Measurements from ENCODE around the gene IMP4. TPM values are rescaled to one million over a fixed set of nuclear protein-coding genes. Genes with fewer than 3 reads are reported as not detected.

IMP4 gene
- total and polyA plus RNA-seq, 2 donors, result 47.4 to 47.5 TPM

DNA sequence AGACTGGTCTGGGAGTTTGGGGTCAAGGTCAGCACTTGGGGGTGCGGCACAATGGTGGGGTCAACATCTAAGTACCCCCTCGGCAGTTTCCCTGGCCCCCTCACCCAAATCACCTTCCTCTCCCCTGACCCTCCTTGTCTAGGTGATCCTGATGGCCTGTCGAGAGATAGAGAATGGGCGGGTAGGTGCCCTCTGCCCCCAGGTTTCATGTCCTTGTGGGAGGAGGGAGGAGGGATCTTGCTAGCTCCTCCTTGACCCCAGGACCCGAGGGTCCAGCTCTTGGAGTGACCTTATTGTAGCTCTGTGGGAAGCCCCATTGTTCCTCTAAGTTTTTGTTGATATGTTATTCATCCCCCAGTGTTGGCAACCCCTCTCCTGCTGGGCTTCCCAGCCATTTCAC, 16.8 kb downstream of the IMP4 start:
- 94% methylated on average over 5 of the region's 5 CpGs for WGBS
- Histone ChIP-seq H3K27ac (ENCODE audit: low read depth in 1 of 2, low read length in 1 of 2) (no peak overlapping the region), H3K36me3 (ENCODE audit: control insufficient read depth in 2 of 2, insufficient read depth in 2 of 2, low read length in 1 of 2) (no peaks in the 10 kb centered on the region), H3K4me3 (ENCODE audit: low read length in 2 of 2) (no peak overlapping the region), H3K27me3 (ENCODE audit: control insufficient read depth in 2 of 2, insufficient read depth in 1 of 2, low read length in 1 of 2) (peaks cover 16 to 51% of the 10 kb centered on the region in 2 donors), H3K9me3 (ENCODE audit: control insufficient read depth in 2 of 2, insufficient read depth in 1 of 2, low read length in 1 of 2) (no peaks in the 10 kb centered on the region), H3K4me1 (ENCODE audit: control insufficient read depth in 2 of 2, insufficient read depth in 2 of 2, low read length in 2 of 2) (peaks cover 0 to 6% of the 10 kb centered on the region in 2 donors)
- no peak for DNase-seq (ENCODE audit: low read depth in 6 of 9, low spot score in 9 of 9)

GRCh38 chr2:130363479-130363878, 20.8 kb downstream of the IMP4 start:
- H3K9me3 ChIP-seq (ENCODE audit: control insufficient read depth in 2 of 2, insufficient read depth in 1 of 2, low read length in 1 of 2), result no peaks in the 10 kb centered on the region
- no peak for DNase-seq (ENCODE audit: low read depth in 6 of 9, low spot score in 9 of 9)
- no peak overlapping the region for H3K4me3 ChIP-seq (ENCODE audit: low read length in 2 of 2)
- H3K4me1 ChIP-seq (ENCODE audit: control insufficient read depth in 2 of 2, insufficient read depth in 2 of 2, low read length in 2 of 2), result no peaks in the 10 kb centered on the region
- H3K36me3 ChIP-seq (ENCODE audit: control insufficient read depth in 2 of 2, insufficient read depth in 2 of 2, low read length in 1 of 2), result no peaks in the 10 kb centered on the region
- H3K27me3 ChIP-seq (ENCODE audit: control insufficient read depth in 2 of 2, insufficient read depth in 1 of 2, low read length in 1 of 2), result peaks cover 2 to 18% of the 10 kb centered on the region in 2 donors
- H3K27ac ChIP-seq (ENCODE audit: low read depth in 1 of 2, low read length in 1 of 2), result no peak overlapping the region

DNA sequence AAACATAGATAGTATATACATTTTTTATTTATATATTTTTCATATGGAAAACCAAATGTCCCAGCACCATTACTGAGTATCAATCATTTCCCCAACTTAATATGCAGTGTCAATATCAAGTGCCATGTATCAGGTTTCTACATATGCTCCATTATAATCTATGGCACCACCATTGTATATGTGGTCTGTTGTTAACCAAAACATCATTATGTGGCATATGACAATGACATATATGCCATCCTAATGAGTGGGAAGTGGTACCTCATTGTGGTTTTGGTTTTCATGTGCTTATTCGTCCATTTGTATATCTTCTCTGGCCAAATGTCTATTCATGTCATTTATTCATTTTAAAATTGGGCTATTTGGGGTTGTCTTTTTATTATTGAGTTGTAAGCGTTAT, 22.4 kb downstream of the IMP4 start:
- WGBS, result 68% methylated on average over 2 of the region's 2 CpGs
- Histone ChIP-seq H3K4me1 (ENCODE audit: control insufficient read depth in 2 of 2, insufficient read depth in 2 of 2, low read length in 2 of 2) (peaks cover under 1 to 3% of the 10 kb centered on the region in 2 donors), H3K27ac (ENCODE audit: low read depth in 1 of 2, low read length in 1 of 2) (no peak overlapping the region), H3K9me3 (ENCODE audit: control insufficient read depth in 2 of 2, insufficient read depth in 1 of 2, low read length in 1 of 2) (no peaks in the 10 kb centered on the region), H3K36me3 (ENCODE audit: control insufficient read depth in 2 of 2, insufficient read depth in 2 of 2, low read length in 1 of 2) (no peaks in the 10 kb centered on the region), H3K27me3 (ENCODE audit: control insufficient read depth in 2 of 2, insufficient read depth in 1 of 2, low read length in 1 of 2) (peaks cover 2 to 7% of the 10 kb centered on the region in 2 donors), H3K4me3 (ENCODE audit: low read length in 2 of 2) (no peak overlapping the region)
- no peak for DNase-seq (ENCODE audit: low read depth in 6 of 9, low spot score in 9 of 9)

GRCh38 chr2:130365963-130366362, 23.3 kb downstream of the IMP4 start:
- Histone ChIP-seq H3K36me3 (ENCODE audit: control insufficient read depth in 2 of 2, insufficient read depth in 2 of 2, low read length in 1 of 2) (no peaks in the 10 kb centered on the region), H3K27ac (ENCODE audit: low read depth in 1 of 2, low read length in 1 of 2) (no peak overlapping the region), H3K9me3 (ENCODE audit: control insufficient read depth in 2 of 2, insufficient read depth in 1 of 2, low read length in 1 of 2) (peaks cover 0 to 1% of the 10 kb centered on the region in 2 donors), H3K27me3 (ENCODE audit: control insufficient read depth in 2 of 2, insufficient read depth in 1 of 2, low read length in 1 of 2) (peaks cover 2 to 5% of the 10 kb centered on the region in 2 donors), H3K4me1 (ENCODE audit: control insufficient read depth in 2 of 2, insufficient read depth in 2 of 2, low read length in 2 of 2) (peaks cover 9 to 11% of the 10 kb centered on the region in 2 donors), H3K4me3 (ENCODE audit: low read length in 2 of 2) (no peak overlapping the region)
- 96% methylated on average over 2 of the region's 2 CpGs for WGBS
- DNase-seq (ENCODE audit: low read depth in 6 of 9, low spot score in 9 of 9), result no peak

DNA sequence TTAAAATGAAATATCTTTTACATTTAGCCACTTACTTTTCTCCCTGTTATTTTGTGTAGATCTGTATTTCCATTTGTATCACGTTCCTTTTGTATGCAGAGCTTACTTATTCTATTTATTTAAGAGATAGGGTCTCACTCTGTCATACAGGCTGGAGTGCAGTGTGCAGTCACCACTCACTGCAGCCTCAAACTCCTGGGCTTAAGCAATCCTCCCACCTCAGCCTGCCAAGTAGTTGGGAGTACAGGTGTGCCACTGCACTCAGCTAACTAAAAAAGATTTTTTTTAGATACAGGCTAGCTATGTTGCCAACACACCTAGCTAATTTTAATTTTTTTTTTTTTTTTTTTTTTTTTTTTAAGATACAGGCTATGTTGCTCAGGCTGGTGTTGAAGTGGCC, 24.0 kb downstream of the IMP4 start:
- no peak for DNase-seq (ENCODE audit: low read depth in 6 of 9, low spot score in 9 of 9)
- H3K27me3 ChIP-seq (ENCODE audit: control insufficient read depth in 2 of 2, insufficient read depth in 1 of 2, low read length in 1 of 2), result peaks cover 2 to 5% of the 10 kb centered on the region in 2 donors
- WGBS, result 88% methylated on average over 1 of the region's 1 CpG
- no peak overlapping the region for H3K4me3 ChIP-seq (ENCODE audit: low read length in 2 of 2)
- H3K36me3 ChIP-seq (ENCODE audit: control insufficient read depth in 2 of 2, insufficient read depth in 2 of 2, low read length in 1 of 2), result no peaks in the 10 kb centered on the region
- peaks cover 10 to 19% of the 10 kb centered on the region in 2 donors for H3K4me1 ChIP-seq (ENCODE audit: control insufficient read depth in 2 of 2, insufficient read depth in 2 of 2, low read length in 2 of 2)
- no peak overlapping the region for H3K27ac ChIP-seq (ENCODE audit: low read depth in 1 of 2, low read length in 1 of 2)
- H3K9me3 ChIP-seq (ENCODE audit: control insufficient read depth in 2 of 2, insufficient read depth in 1 of 2, low read length in 1 of 2), result peaks cover 0 to 3% of the 10 kb centered on the region in 2 donors

DNA sequence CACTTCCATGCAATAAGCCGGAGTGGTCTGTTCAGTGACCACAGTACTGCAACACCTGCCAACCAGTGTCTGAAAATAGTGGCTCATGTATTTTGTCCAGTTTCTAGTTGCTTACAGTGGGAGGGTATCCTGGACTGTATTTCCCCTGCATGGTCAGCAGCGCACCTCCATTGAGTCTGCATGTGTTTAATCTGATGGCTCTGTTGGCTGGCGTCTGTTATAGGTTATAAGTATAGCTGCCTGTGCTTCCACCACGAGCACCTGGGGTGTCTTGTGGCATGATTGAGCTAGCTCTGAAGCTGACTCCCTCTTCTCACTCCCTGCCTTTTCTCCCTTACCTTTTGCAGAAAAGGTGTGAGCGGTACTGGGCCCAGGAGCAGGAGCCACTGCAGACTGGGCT, 26.1 kb downstream of the IMP4 start:
- 94% methylated on average over 5 of the region's 5 CpGs for WGBS
- Histone ChIP-seq H3K4me1 (ENCODE audit: control insufficient read depth in 2 of 2, insufficient read depth in 2 of 2, low read length in 2 of 2) (peaks cover 14 to 31% of the 10 kb centered on the region in 2 donors), H3K27me3 (ENCODE audit: control insufficient read depth in 2 of 2, insufficient read depth in 1 of 2, low read length in 1 of 2) (peaks cover 2 to 5% of the 10 kb centered on the region in 2 donors), H3K4me3 (ENCODE audit: low read length in 2 of 2) (no peak overlapping the region), H3K9me3 (ENCODE audit: control insufficient read depth in 2 of 2, insufficient read depth in 1 of 2, low read length in 1 of 2) (peaks cover 0 to 3% of the 10 kb centered on the region in 2 donors), H3K27ac (ENCODE audit: low read depth in 1 of 2, low read length in 1 of 2) (no peak overlapping the region), H3K36me3 (ENCODE audit: control insufficient read depth in 2 of 2, insufficient read depth in 2 of 2, low read length in 1 of 2) (no peaks in the 10 kb centered on the region)
- DNase-seq (ENCODE audit: low read depth in 6 of 9, low spot score in 9 of 9), result no peak

- DNase-seq (ENCODE audit: low read depth in 6 of 9, low spot score in 9 of 9), result no peak
- Histone ChIP-seq H3K27ac (ENCODE audit: low read depth in 1 of 2, low read length in 1 of 2) (no peak overlapping the region), H3K4me3 (ENCODE audit: low read length in 2 of 2) (no peak overlapping the region), H3K9me3 (ENCODE audit: control insufficient read depth in 2 of 2, insufficient read depth in 1 of 2, low read length in 1 of 2) (peaks cover 0 to 3% of the 10 kb centered on the region in 2 donors), H3K4me1 (ENCODE audit: control insufficient read depth in 2 of 2, insufficient read depth in 2 of 2, low read length in 2 of 2) (peaks cover 14 to 31% of the 10 kb centered on the region in 2 donors), H3K36me3 (ENCODE audit: control insufficient read depth in 2 of 2, insufficient read depth in 2 of 2, low read length in 1 of 2) (no peaks in the 10 kb centered on the region), H3K27me3 (ENCODE audit: control insufficient read depth in 2 of 2, insufficient read depth in 1 of 2, low read length in 1 of 2) (peaks cover 2 to 5% of the 10 kb centered on the region in 2 donors)
These were observed 26.7 kb downstream of the IMP4 start for GRCh38 chr2:130369311-130369964.

DNA sequence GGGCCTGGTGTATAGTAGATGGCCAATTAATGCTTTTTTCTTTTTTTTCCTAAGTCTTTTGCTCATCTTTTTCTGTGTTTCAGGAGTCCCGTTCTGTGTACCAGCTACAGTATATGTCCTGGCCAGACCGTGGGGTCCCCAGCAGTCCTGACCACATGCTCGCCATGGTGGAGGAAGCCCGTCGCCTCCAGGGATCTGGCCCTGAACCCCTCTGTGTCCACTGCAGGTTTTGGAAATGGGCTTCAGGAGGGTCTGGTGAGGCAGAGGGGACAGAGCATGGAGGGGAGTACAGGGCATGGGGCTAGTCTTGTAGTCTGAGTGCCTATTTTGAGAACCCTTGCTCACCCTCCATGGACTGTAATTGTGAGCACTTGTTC, 27.3 kb downstream of the IMP4 start:
- Histone ChIP-seq H3K27ac (ENCODE audit: low read depth in 1 of 2, low read length in 1 of 2) (no peak overlapping the region), H3K4me1 (ENCODE audit: control insufficient read depth in 2 of 2, insufficient read depth in 2 of 2, low read length in 2 of 2) (peaks cover 14 to 31% of the 10 kb centered on the region in 2 donors)
- no peak for DNase-seq (ENCODE audit: low read depth in 6 of 9, low spot score in 9 of 9)

DNA sequence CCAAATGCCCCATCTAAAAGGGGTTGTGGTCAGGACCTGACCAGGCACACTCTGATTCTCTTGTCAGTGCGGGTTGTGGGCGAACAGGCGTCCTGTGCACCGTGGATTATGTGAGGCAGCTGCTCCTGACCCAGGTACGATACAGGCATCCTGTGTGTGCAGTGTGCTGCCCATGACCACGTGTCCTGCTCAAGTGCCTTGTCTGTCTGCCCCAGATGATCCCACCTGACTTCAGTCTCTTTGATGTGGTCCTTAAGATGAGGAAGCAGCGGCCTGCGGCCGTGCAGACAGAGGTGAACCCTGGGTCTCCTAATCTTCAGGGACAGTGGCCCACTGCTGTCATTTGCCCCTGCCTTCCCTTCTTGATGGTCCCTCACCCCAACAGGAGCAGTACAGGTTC, 27.8 kb downstream of the IMP4 start:
- Histone ChIP-seq H3K4me3 (ENCODE audit: low read length in 2 of 2) (no peak overlapping the region), H3K27ac (ENCODE audit: low read depth in 1 of 2, low read length in 1 of 2) (peak overlapping the region in 1 of 2 donors; percentile 20), H3K4me1 (ENCODE audit: control insufficient read depth in 2 of 2, insufficient read depth in 2 of 2, low read length in 2 of 2) (peaks cover 14 to 31% of the 10 kb centered on the region in 2 donors), H3K9me3 (ENCODE audit: control insufficient read depth in 2 of 2, insufficient read depth in 1 of 2, low read length in 1 of 2) (peaks cover 0 to 3% of the 10 kb centered on the region in 2 donors), H3K36me3 (ENCODE audit: control insufficient read depth in 2 of 2, insufficient read depth in 2 of 2, low read length in 1 of 2) (no peaks in the 10 kb centered on the region), H3K27me3 (ENCODE audit: control insufficient read depth in 2 of 2, insufficient read depth in 1 of 2, low read length in 1 of 2) (peaks cover 2 to 5% of the 10 kb centered on the region in 2 donors)
- WGBS, result 8% methylated on average over 9 of the region's 9 CpGs
- DNase-seq (ENCODE audit: low read depth in 6 of 9, low spot score in 9 of 9), result peak in 2 of 9 donors; percentile 45 to 55

More for the DNA sequence above, 27.3 kb downstream of the IMP4 start:
- H3K9me3 ChIP-seq (ENCODE audit: control insufficient read depth in 2 of 2, insufficient read depth in 1 of 2, low read length in 1 of 2), result peaks cover 0 to 3% of the 10 kb centered on the region in 2 donors
- H3K36me3 ChIP-seq (ENCODE audit: control insufficient read depth in 2 of 2, insufficient read depth in 2 of 2, low read length in 1 of 2), result no peaks in the 10 kb centered on the region
- H3K4me3 ChIP-seq (ENCODE audit: low read length in 2 of 2), result no peak overlapping the region
- 98% methylated on average over 5 of the region's 5 CpGs for WGBS
- peaks cover 2 to 5% of the 10 kb centered on the region in 2 donors for H3K27me3 ChIP-seq (ENCODE audit: control insufficient read depth in 2 of 2, insufficient read depth in 1 of 2, low read length in 1 of 2)
